ENCODE measurements around the gene JADE3.

The JADE3 gene

GRCh38 chrX:47093860-47094259 is 181.6 kb downstream of the JADE3 start:
- H3K4me3 Mint-ChIP-seq: no peak overlapping the region
- H3K36me3 Mint-ChIP-seq (ENCODE audit: low read depth): no peaks in the 10 kb centered on the region
- TF ChIP-seq, protein P1, sequence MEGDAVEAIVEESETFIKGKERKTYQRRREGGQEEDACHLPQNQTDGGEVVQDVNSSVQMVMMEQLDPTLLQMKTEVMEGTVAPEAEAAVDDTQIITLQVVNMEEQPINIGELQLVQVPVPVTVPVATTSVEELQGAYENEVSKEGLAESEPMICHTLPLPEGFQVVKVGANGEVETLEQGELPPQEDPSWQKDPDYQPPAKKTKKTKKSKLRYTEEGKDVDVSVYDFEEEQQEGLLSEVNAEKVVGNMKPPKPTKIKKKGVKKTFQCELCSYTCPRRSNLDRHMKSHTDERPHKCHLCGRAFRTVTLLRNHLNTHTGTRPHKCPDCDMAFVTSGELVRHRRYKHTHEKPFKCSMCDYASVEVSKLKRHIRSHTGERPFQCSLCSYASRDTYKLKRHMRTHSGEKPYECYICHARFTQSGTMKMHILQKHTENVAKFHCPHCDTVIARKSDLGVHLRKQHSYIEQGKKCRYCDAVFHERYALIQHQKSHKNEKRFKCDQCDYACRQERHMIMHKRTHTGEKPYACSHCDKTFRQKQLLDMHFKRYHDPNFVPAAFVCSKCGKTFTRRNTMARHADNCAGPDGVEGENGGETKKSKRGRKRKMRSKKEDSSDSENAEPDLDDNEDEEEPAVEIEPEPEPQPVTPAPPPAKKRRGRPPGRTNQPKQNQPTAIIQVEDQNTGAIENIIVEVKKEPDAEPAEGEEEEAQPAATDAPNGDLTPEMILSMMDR (IDR thresholded peaks at IDR 0.05): no peak
- no peaks in the 10 kb centered on the region for H3K4me1 Mint-ChIP-seq
- no peak for DNase-seq
- H3K27ac Mint-ChIP-seq: no peak overlapping the region
- H3K9me3 Mint-ChIP-seq: peaks cover 31% of the 10 kb centered on the region
- peaks cover 6% of the 10 kb centered on the region for H3K27me3 Mint-ChIP-seq (ENCODE audit: low read depth, poor library complexity)

DNA sequence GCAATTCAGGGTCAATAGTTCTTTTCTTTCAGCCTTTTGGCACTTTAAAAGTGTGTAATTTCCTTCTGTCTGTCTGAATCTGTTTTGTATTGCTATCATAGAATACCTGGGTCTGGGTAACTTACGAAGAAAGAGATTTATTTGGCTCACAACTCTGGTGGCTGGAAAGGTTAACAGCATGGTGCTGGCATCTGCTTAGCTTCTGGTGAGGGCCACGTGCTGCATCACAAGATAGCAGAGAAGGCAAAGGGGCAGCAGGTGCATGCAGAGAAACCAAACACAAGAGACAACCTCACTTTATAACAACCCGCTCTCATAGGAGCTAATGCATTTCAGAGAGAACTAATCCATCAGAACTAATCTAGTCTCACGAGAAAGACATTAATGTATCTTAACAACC is 184.8 kb downstream of the JADE3 start:
- Mint-ChIP-seq H3K4me3 (no peak overlapping the region), H3K27me3 (ENCODE audit: low read depth, poor library complexity) (peaks cover 6% of the 10 kb centered on the region)

GRCh38 chrX:47098338-47099094 is 186.3 kb downstream of the JADE3 start:
- Mint-ChIP-seq H3K27me3 (ENCODE audit: low read depth, poor library complexity) (peaks cover 6% of the 10 kb centered on the region), H3K27ac (no peak overlapping the region), H3K9me3 (peaks cover 53% of the 10 kb centered on the region), H3K36me3 (ENCODE audit: low read depth) (no peaks in the 10 kb centered on the region), H3K4me3 (no peak overlapping the region), H3K4me1 (no peaks in the 10 kb centered on the region)
- no peak for DNase-seq
- TF ChIP-seq, protein P1 (IDR thresholded peaks at IDR 0.05): no peak

More for the DNA sequence above, 184.8 kb downstream of the JADE3 start:
- H3K4me1 Mint-ChIP-seq: no peaks in the 10 kb centered on the region
- no peaks in the 10 kb centered on the region for H3K36me3 Mint-ChIP-seq (ENCODE audit: low read depth)
- TF ChIP-seq, protein P1 (IDR thresholded peaks at IDR 0.05): no peak
- peaks cover 49% of the 10 kb centered on the region for H3K9me3 Mint-ChIP-seq
- no peak overlapping the region for H3K27ac Mint-ChIP-seq
- no peak for DNase-seq

GRCh38 chrX:47101206-47101605 is 189.0 kb downstream of the JADE3 start:
- Mint-ChIP-seq H3K4me3 (no peak overlapping the region), H3K9me3 (peaks cover 53% of the 10 kb centered on the region), H3K4me1 (no peaks in the 10 kb centered on the region), H3K27ac (no peak overlapping the region), H3K27me3 (ENCODE audit: low read depth, poor library complexity) (no peaks in the 10 kb centered on the region), H3K36me3 (ENCODE audit: low read depth) (no peaks in the 10 kb centered on the region)
- TF ChIP-seq, protein P1 (IDR thresholded peaks at IDR 0.05): no peak
- no peak for DNase-seq
